Smooth muscle cell (in vitro differentiated cells): ENCODE data around the gene FUBP1. TPM values are rescaled to one million over a fixed set of nuclear protein-coding genes. Genes with fewer than 3 reads are reported as not detected.
"Not testable (repeated sequence)": the region's sequence is repeated elsewhere in the genome, so short reads cannot be mapped to it uniquely, and the experiment has no call there.

Source experiments
- DNase-seq: peaks from one replicate; lab custom pipeline; 2025; ENCODE audit not compliant: unreplicated experiment; lab: John Stamatoyannopoulos, UW
- H2AFZ ChIP-seq: fragments of 200-600 bp; sonication (generic); 2 replicates; pipeline ENCODE4 v1.6.0; 2016; ENCODE audit warnings: antibody characterized with exemption, low read depth, mild to moderate bottlenecking
- H3F3A ChIP-seq: fragments of 200-600 bp; sonication (generic); 2 replicates; pipeline ENCODE4 v1.6.0; 2017; ENCODE audit warnings: antibody characterized with exemption, low read depth
- H3K27ac ChIP-seq: fragments of 200-600 bp; sonication (generic); 2 replicates; pipeline ENCODE4 v1.5.1; 2016; ENCODE audit warnings: low read depth, mild to moderate bottlenecking
- H3K27me3 ChIP-seq: fragments of 200-600 bp; sonication (generic); 2 replicates; pipeline ENCODE4 v1.6.1; 2016; ENCODE audit warnings: low read depth, mild to moderate bottlenecking
- H3K36me3 ChIP-seq: fragments of 200-600 bp; sonication (generic); 2 replicates; pipeline ENCODE4 v1.5.1; 2016; ENCODE audit warnings: low read depth
- H3K4me1 ChIP-seq: fragments of 200-600 bp; sonication (generic); 2 replicates; pipeline ENCODE4 v1.5.1; 2016; ENCODE audit warnings: low read depth
- H3K4me2 ChIP-seq: fragments of 200-600 bp; sonication (generic); 2 replicates; pipeline ENCODE4 v1.6.0; 2016; ENCODE audit warnings: mild to moderate bottlenecking
- H3K4me3 ChIP-seq: fragments of 200-600 bp; sonication (generic); 2 replicates; pipeline ENCODE4 v1.5.1; 2016; ENCODE audit warnings: mild to moderate bottlenecking
- H3K79me2 ChIP-seq: fragments of 200-600 bp; sonication (generic); 2 replicates; pipeline ENCODE4 v1.6.0; 2016; ENCODE audit warnings: low read depth, mild to moderate bottlenecking
- H3K9ac ChIP-seq: fragments of 200-600 bp; sonication (generic); 2 replicates; pipeline ENCODE4 v1.6.0; 2016; ENCODE audit warnings: low read depth
- H3K9me3 ChIP-seq: fragments of 200-600 bp; sonication (generic); replicated peaks from 2 replicates; pipeline ENCODE4 v1.5.1; 2016; ENCODE audit warnings: low read depth
- H4K20me1 ChIP-seq: fragments of 200-600 bp; sonication (generic); 2 replicates; pipeline ENCODE4 v1.6.0; 2016; ENCODE audit warnings: low read depth
- whole genome bisulfite sequencing: methylation state at CpG from one replicate; pipeline ENCODE4 v1.1.7; 2016; ENCODE audit warnings: low lambda C conversion rate; 5-methylcytosine and 5-hydroxymethylcytosine counted together
- polyA plus RNA-seq: library from polyadenylated mRNA; unstranded; fragments of >200 nt; fragmentation: Nextera tagmentation; extraction: Ambion mirVana; gene quantifications from 2 replicates; pipeline ENCODE4 v1.2.1, GENCODE V29; 2016
- total RNA-seq: library from RNA; depleted of rRNA; stranded (reverse); fragments of >200 nt; gene quantifications from 2 replicates; pipeline ENCODE4 v1.2.3, GENCODE V29; 2014
- TF ChIP-seq, protein P1 (sequence below): fragments of 200-600 bp; sonication (generic); IDR thresholded peaks from 2 replicates; pipeline ENCODE4 v1.5.1; 2017; ENCODE audit warnings: borderline replicate concordance, mild to moderate bottlenecking, antibody characterized with exemption; ENCODE audit not compliant: insufficient read depth, poor library complexity, severe bottlenecking

FUBP1 gene
- total and polyA plus RNA-seq, 2 experiments from 2014 or later, result 50.5 to 144 TPM

DNA sequence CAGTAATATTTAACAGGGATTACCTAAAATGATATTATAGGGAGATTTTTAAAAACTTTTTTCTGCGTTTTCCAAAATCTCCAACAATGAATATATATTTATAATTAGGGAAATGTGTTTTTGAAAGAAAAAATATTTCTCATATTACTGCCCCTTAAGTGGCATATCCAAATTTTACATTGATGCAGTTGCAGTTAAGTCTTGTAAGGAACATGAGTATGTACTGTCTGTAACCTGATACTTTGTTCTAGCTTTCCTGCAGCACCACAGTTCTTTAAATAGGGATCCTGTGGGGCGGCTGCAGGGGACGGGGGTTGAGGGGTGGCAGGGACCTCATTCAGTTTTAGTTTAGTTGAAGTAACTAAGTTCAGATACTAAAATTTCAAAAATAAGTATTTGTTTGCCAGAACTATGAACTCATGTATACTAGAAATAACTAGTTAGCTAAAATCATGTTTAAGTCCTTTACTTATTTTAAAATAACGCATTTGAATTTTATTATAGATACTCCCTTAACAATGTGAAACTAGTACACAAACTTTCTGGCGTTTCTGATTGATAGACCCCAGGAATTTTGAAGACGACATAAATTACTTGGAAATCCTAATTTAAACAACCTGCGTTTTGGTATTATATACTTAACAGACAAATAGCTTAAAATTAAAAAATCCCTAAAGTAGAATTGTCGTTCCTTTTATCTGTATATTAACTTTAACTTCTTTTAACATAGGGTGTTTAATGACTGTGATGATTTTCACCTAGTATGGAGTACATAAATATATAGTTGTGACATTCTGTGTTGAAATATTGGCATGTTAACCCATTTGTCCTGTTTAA lies 25.2 kb upstream of the FUBP1 start:
- 10% methylated on average over 8 of the region's 8 CpGs for WGBS
- H3K79me2 ChIP-seq, result peaks cover 42% of the 10 kb centered on the region
- no peak for DNase-seq

DNA sequence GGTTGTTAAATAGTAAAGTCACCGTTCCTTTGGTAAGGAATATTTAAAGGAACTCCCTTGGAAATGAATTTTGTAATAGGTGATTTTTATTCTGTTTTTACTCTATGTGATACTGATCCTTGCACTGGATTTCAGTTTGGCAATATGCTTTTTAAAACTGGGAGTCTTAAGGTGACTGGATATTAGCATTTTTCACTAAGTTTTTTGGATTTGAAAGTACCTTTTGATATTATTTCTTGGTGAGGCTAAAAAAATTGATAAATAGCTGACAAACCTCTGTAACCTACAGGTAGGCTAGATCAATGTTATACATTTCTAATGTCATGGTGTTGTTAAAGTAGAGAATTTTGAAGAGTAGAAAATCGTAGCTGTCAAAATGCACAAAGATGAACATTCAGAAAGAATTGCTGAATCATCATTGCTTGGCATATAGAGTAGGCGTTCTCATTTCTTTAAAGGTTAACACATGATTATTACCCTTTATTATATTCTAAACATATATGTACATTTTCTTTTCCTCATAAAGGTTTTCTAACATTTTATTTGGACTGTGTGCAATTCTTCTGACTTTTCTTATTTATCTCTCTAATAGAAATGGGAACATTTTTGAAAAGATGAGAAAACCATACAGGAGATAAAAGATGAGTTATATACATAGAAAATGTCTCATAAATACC lies 24.3 kb upstream of the FUBP1 start:
- peak overlapping the region; percentile 97 for H3K4me2 ChIP-seq
- peaks cover 26% of the 10 kb centered on the region for H3F3A ChIP-seq
- TF ChIP-seq, protein P1, sequence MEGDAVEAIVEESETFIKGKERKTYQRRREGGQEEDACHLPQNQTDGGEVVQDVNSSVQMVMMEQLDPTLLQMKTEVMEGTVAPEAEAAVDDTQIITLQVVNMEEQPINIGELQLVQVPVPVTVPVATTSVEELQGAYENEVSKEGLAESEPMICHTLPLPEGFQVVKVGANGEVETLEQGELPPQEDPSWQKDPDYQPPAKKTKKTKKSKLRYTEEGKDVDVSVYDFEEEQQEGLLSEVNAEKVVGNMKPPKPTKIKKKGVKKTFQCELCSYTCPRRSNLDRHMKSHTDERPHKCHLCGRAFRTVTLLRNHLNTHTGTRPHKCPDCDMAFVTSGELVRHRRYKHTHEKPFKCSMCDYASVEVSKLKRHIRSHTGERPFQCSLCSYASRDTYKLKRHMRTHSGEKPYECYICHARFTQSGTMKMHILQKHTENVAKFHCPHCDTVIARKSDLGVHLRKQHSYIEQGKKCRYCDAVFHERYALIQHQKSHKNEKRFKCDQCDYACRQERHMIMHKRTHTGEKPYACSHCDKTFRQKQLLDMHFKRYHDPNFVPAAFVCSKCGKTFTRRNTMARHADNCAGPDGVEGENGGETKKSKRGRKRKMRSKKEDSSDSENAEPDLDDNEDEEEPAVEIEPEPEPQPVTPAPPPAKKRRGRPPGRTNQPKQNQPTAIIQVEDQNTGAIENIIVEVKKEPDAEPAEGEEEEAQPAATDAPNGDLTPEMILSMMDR, result no peak
- peak overlapping the region; percentile 93 for H3K4me3 ChIP-seq
- H4K20me1 ChIP-seq, result peaks cover 23% of the 10 kb centered on the region
- H3K4me1 ChIP-seq, result peaks cover 36% of the 10 kb centered on the region
- H3K27ac ChIP-seq, result peak overlapping the region; percentile 97
- H2AFZ ChIP-seq, result peak overlapping the region; percentile 13
- no peak for DNase-seq
- H3K79me2 ChIP-seq, result peaks cover 33% of the 10 kb centered on the region
- no peaks in the 10 kb centered on the region for H3K9me3 ChIP-seq
- 59% methylated on average over 3 of the region's 3 CpGs for WGBS
- no peaks in the 10 kb centered on the region for H3K36me3 ChIP-seq
- H3K27me3 ChIP-seq, result no peaks in the 10 kb centered on the region
- peak overlapping the region; percentile 95 for H3K9ac ChIP-seq

More for the DNA sequence above, 25.2 kb upstream of the FUBP1 start:
- Histone ChIP-seq H3K9ac (peak overlapping the region; percentile 95), H3K36me3 (no peaks in the 10 kb centered on the region), H3K4me3 (peak overlapping the region; percentile 93), H2AFZ (peak overlapping the region; percentile 71), H3F3A (peaks cover 26% of the 10 kb centered on the region), H4K20me1 (peaks cover 30% of the 10 kb centered on the region), H3K27ac (peak overlapping the region; percentile 97), H3K4me1 (peaks cover 40% of the 10 kb centered on the region), H3K27me3 (no peaks in the 10 kb centered on the region), H3K4me2 (peak overlapping the region; percentile 97), H3K9me3 (no peaks in the 10 kb centered on the region)
- TF ChIP-seq, protein P1, result no peak

DNA sequence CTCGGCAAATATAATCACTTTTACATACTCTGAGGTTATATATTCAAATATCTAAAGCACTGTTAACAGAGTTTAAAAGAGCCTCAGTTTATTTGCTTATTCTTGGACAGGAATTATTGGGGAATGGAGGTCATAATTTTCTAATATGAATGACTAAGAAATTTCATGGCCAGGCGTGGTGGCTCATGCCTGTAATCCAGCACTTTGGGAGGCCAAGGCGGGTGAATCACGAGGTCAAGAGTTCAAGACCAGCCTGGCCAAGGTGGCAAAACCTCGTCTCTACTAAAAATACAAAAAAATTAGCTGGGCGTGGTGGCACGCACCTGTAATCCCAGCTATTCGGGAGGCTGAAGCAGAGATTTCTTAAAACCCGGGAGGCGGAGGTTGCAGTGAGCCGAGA lies 21.7 kb upstream of the FUBP1 start:
- not testable (repeated sequence) for H3K9me3 ChIP-seq, DNase-seq, H4K20me1 ChIP-seq, H3K27ac ChIP-seq, H3K27me3 ChIP-seq, H3K79me2 ChIP-seq, H2AFZ ChIP-seq, H3K4me2 ChIP-seq, H3K36me3 ChIP-seq, H3K9ac ChIP-seq, H3K4me3 ChIP-seq
- Histone ChIP-seq H3F3A (peaks cover 25% of the 10 kb centered on the region), H3K4me1 (peaks cover 13% of the 10 kb centered on the region)
- WGBS, result 94% methylated on average over 11 of the region's 11 CpGs

DNA sequence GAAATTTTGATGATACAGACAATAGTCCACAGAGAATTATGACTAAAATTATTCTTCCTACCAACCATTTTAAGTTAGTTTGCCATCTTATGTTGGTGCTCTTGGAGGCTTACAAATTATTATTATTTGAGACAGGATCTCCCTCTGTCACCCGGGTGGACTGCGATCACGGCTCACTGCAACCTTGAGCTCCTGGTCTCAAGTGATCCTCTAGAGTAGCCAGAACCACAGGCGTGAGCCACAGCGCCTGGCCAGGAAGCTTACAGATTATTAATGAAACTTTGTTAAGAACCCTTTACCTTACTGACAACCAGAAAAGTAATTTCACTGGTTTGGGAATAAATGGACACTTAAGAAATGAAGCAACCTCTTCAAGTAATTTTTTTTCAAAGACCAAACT lies 17.9 kb upstream of the FUBP1 start:
- Histone ChIP-seq H3K4me2 (no peak overlapping the region), H3F3A (no peaks in the 10 kb centered on the region), H3K36me3 (no peaks in the 10 kb centered on the region), H4K20me1 (peaks cover 6% of the 10 kb centered on the region), H3K9ac (no peak overlapping the region), H3K27ac (no peak overlapping the region), H3K79me2 (peaks cover 12% of the 10 kb centered on the region), H3K27me3 (no peaks in the 10 kb centered on the region), H3K4me1 (no peaks in the 10 kb centered on the region), H2AFZ (no peak overlapping the region), H3K4me3 (no peak overlapping the region), H3K9me3 (no peaks in the 10 kb centered on the region)
- DNase-seq, result no peak
- TF ChIP-seq, protein P1, result no peak
- 94% methylated on average over 5 of the region's 5 CpGs for WGBS
